B cell (primary cell): ENCODE results near the gene ARHGAP35. TPM values are rescaled to one million over a fixed set of nuclear protein-coding genes. Genes with fewer than 3 reads are reported as not detected.

Source experiments
- ATAC-seq: fragments of 200-7000 bp; cut with Tn5 transposase; one replicate; pipeline ENCODE4 v1.10.0; 2021; ENCODE audit warnings: low read depth, mild to moderate bottlenecking, moderate number of reproducible peaks, moderate library complexity
- CTCF ChIA-PET: fragments of 350-600 bp; sonication (Branson Sonifier 250); formaldehyde crosslinking; loops from one replicate; lab custom pipeline; 2021; ENCODE audit warnings: antibody characterized with exemption, inconsistent platforms; lab: Charles Lee
- POLR2A ChIA-PET: fragments of 350-600 bp; sonication (Branson Sonifier 250); formaldehyde crosslinking; loops from one replicate; lab custom pipeline; 2021; ENCODE audit warnings: antibody characterized with exemption; lab: Charles Lee
- DNase-seq: peaks from one replicate; pipeline ENCODE4 v3.0.0; 2013
- H2AFZ ChIP-seq: 2 replicates; pipeline ENCODE4 v1.6.1; 2012; ENCODE audit warnings: mild to moderate bottlenecking, low read depth, low read length; ENCODE audit not compliant: insufficient read depth, poor library complexity, severe bottlenecking
- H3K27ac ChIP-seq, 2 donors: 1 replicate in 1 of 2; 2 replicates in 1 of 2; pipeline ENCODE4 v1.5.1; 2012 to 2013; ENCODE audit warnings: low read length in 2 of 2, mild to moderate bottlenecking in 2 of 2, moderate library complexity in 1 of 2
- H3K27me3 ChIP-seq, 4 experiments: fragments of 200-600 bp in 1 of 4; sonication (generic) in 1 of 4; replicated peaks in 1 of 4; 1 replicate in 2 of 4; 2 replicates in 2 of 4; pipeline versions ENCODE4 v1.6.1 to v1.7.0; 2013 to 2016; ENCODE audit warnings: low read length in 3 of 4, mild to moderate bottlenecking in 2 of 4, mixed read lengths in 1 of 4, moderate library complexity in 1 of 4; ENCODE audit not compliant: insufficient read depth in 4 of 4, control insufficient read depth in 3 of 4; ENCODE audit errors: control extremely low read depth in 1 of 4
- H3K36me3 ChIP-seq, 2 experiments: replicated peaks in 1 of 2; 1 replicate in 1 of 2; 2 replicates in 1 of 2; pipeline versions ENCODE4 v1.6.1 to v1.7.1; 2013; ENCODE audit warnings: low read length in 1 of 2; ENCODE audit not compliant: insufficient read depth in 2 of 2, control insufficient read depth in 1 of 2; ENCODE audit errors: control extremely low read depth in 1 of 2, extremely low read depth in 1 of 2
- H3K4me1 ChIP-seq, 2 donors: fragments of 200-600 bp in 1 of 2; sonication (generic) in 1 of 2; 1 replicate in 1 of 2; 2 replicates in 1 of 2; pipeline versions ENCODE4 v1.5.1 to v1.6.1; 2013 to 2017; ENCODE audit warnings: low read length in 2 of 2; ENCODE audit not compliant: control insufficient read depth in 2 of 2, insufficient read depth in 2 of 2
- H3K4me2 ChIP-seq: replicated peaks from 2 replicates; pipeline ENCODE3; 2012; ENCODE audit warnings: mild to moderate bottlenecking, low read depth, low read length; ENCODE audit not compliant: poor library complexity, severe bottlenecking
- H3K4me3 ChIP-seq, 5 experiments: fragments of 200-600 bp in 1 of 5; sonication (generic) in 1 of 5; 1 replicate in 3 of 5; 2 replicates in 2 of 5; pipeline versions ENCODE4 v1.5.1 to v1.7.0; 2011 to 2016; ENCODE audit warnings: low read length in 4 of 5, mild to moderate bottlenecking in 4 of 5, low read depth in 2 of 5, control low read depth in 1 of 5, moderate library complexity in 1 of 5; ENCODE audit not compliant: insufficient read depth in 1 of 5; ENCODE audit errors: control extremely low read depth in 1 of 5, extremely low read depth in 1 of 5
- H3K79me2 ChIP-seq: fragments of 200-600 bp; sonication (generic); one replicate; pipeline ENCODE4 v1.6.0; 2016; ENCODE audit warnings: low read length; ENCODE audit not compliant: control insufficient read depth, insufficient read depth
- H3K9ac ChIP-seq: fragments of 200-600 bp; sonication (generic); 2 replicates; pipeline ENCODE4 v1.6.1; 2017; ENCODE audit warnings: mild to moderate bottlenecking, low read length, moderate library complexity
- H3K9me3 ChIP-seq, 3 donors: one replicate each; pipeline versions ENCODE4 v1.6.1 to v1.7.1; 2013; ENCODE audit warnings: low read length in 2 of 3; ENCODE audit not compliant: control insufficient read depth in 2 of 3, insufficient read depth in 1 of 3; ENCODE audit errors: control extremely low read depth in 1 of 3
- H4K20me1 ChIP-seq: 2 replicates; pipeline ENCODE4 v1.6.0; 2012; ENCODE audit warnings: mild to moderate bottlenecking, low read length; ENCODE audit not compliant: insufficient read depth, control insufficient read depth, poor library complexity, severe bottlenecking
- H3K27ac Mint-ChIP-seq: one replicate; pipeline ENCODE4 v1.8.0; 2021; ENCODE audit warnings: mixed read lengths
- H3K27me3 Mint-ChIP-seq: one replicate; pipeline ENCODE4 v1.8.0; 2021; ENCODE audit warnings: mixed read lengths
- H3K4me1 Mint-ChIP-seq: one replicate; pipeline ENCODE4 v1.8.0; 2021; ENCODE audit warnings: mixed read lengths
- H3K4me3 Mint-ChIP-seq: one replicate; pipeline ENCODE4 v1.8.0; 2021; ENCODE audit warnings: mixed read lengths
- H3K9me3 Mint-ChIP-seq: one replicate; pipeline ENCODE4 v1.8.0; 2022; ENCODE audit warnings: mixed read lengths; ENCODE audit not compliant: insufficient read depth
- EZH2 ChIP-seq: IDR thresholded peaks from 2 replicates; pipeline ENCODE4 v1.6.1; 2012; ENCODE audit warnings: borderline replicate concordance, low read depth, mild to moderate bottlenecking, moderate library complexity, low read length; ENCODE audit not compliant: insufficient read depth, poor library complexity, severe bottlenecking
- WGBS: methylation state at CpG from one replicate; pipeline ENCODE4 v1.1.5; 2013; ENCODE audit warnings: missing lambda C conversion rate; ENCODE audit not compliant: insufficient coverage; 5-methylcytosine and 5-hydroxymethylcytosine counted together
- intact Hi-C: fragments of 100-400 bp; cut with micrococcal nuclease; formaldehyde crosslinking; loops from one replicate; pipeline ENCODE4 v1.10.0; 2022
- polyA plus RNA-seq: library from polyadenylated mRNA; depleted of rRNA; stranded (reverse); fragments of >200 nt; gene quantifications from 2 replicates; pipeline ENCODE4 v1.2.3, GENCODE V29; 2012
- total RNA-seq, 2 donors: library from RNA; stranded (reverse); fragments of 120-200 nt in 1 of 2; gene quantifications; 1 replicate in 1 of 2; 2 replicates in 1 of 2; pipeline versions ENCODE4 v1.2.3 to v1.2.4, GENCODE V29; 2013 to 2022
- TF ChIP-seq, protein P1 (sequence below): fragments of 200-600 bp; IDR thresholded peaks from one replicate; pipeline ENCODE4 v1.8.0; 2022; ENCODE audit warnings: antibody characterized with exemption, mild to moderate bottlenecking

Gene ARHGAP35
- total and polyA plus RNA-seq, 2 donors (not counting 1 experiment from before 2014, with no cell fraction given) = 9.6 to 31.3 TPM

GRCh38 chr19:46862503-46862834 lies 1.7 kb downstream of the ARHGAP35 start:
- peaks cover 0 to 5% (median 0%) of the 10 kb centered on the region in 3 donors for H3K9me3 ChIP-seq
- ChIA-PET POLR2A (interaction anchor here (0.6 kb wide), 1 partner anchor 17 kb away, joined by 3 read pairs; no protein-coding TSS in a partner anchor), CTCF (interaction anchor here (0.7 to 1.3 kb wide), 3 partner anchors 17 to 421 kb away, joined by 3 to 4 read pairs (median 3); no protein-coding TSS in a partner anchor)
- peaks cover 26 to 30% of the 10 kb centered on the region in 2 donors for H3K4me1 ChIP-seq
- 59% methylated on average over 9 of the region's 9 CpGs for WGBS
- Mint-ChIP-seq H3K9me3 (peaks cover 2% of the 10 kb centered on the region), H3K4me1 (peaks cover 27% of the 10 kb centered on the region), H3K27me3 (no peaks in the 10 kb centered on the region), H3K27ac (no peak overlapping the region), H3K4me3 (no peak overlapping the region)
- intact Hi-C loops = loop anchor here (5.0 to 10.0 kb wide), 2 partner anchors 270 to 392 kb away; partner anchors contain the start of genes CCDC9 and SAE1
- H3K79me2 ChIP-seq = peaks cover 56% of the 10 kb centered on the region
- DNase-seq (no peak), ATAC-seq (no peak)
- H4K20me1 ChIP-seq = peaks cover 27% of the 10 kb centered on the region
- TF ChIP-seq, protein P1, sequence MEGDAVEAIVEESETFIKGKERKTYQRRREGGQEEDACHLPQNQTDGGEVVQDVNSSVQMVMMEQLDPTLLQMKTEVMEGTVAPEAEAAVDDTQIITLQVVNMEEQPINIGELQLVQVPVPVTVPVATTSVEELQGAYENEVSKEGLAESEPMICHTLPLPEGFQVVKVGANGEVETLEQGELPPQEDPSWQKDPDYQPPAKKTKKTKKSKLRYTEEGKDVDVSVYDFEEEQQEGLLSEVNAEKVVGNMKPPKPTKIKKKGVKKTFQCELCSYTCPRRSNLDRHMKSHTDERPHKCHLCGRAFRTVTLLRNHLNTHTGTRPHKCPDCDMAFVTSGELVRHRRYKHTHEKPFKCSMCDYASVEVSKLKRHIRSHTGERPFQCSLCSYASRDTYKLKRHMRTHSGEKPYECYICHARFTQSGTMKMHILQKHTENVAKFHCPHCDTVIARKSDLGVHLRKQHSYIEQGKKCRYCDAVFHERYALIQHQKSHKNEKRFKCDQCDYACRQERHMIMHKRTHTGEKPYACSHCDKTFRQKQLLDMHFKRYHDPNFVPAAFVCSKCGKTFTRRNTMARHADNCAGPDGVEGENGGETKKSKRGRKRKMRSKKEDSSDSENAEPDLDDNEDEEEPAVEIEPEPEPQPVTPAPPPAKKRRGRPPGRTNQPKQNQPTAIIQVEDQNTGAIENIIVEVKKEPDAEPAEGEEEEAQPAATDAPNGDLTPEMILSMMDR = no peak
- no peak for TF ChIP-seq EZH2
- H2AFZ ChIP-seq = peak overlapping the region; percentile 64
- H3K36me3 ChIP-seq = no peaks in the 10 kb centered on the region
- H3K9ac ChIP-seq = peak overlapping the region; percentile 64
- peak overlapping the region; percentile 90 for H3K4me2 ChIP-seq
- H3K27me3 ChIP-seq = no peaks in the 10 kb centered on the region
- no peak overlapping the region for H3K27ac ChIP-seq
- peak overlapping the region in 3 of 5 experiments; percentile 77 to 79 (median 77) for H3K4me3 ChIP-seq

DNA sequence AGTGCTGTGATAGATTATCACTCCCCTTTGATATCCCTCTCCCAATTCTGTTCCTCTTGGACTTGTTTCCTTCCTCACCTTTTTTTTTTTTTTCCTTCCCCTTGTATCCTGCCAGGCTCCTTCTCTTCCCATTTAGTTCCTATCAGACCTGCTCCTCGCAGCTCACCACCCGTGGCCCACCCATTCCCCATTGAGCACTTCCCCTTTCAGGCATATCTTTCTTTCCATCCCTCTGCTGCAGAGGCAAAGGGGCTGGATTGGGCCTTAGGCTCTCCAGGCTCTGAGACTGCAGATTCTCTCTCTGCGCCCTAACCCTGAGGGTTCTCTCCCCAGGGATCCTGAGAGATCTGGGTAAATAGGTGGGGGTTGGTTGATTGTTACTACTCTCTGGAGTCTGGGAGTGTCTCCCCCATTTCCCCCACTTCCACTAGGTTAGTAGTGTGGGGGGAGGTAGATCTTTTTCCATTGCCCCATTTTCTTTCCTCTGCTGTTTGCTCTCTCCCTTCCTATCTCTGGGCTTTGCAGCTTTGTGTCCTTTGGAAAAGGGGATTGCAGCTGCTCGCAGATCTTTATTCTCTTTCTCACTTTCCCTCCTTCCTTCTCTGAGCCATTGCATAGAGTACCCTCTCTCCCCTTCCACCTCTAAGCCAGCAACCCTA lies 2.3 kb downstream of the ARHGAP35 start:
- peaks cover 26 to 30% of the 10 kb centered on the region in 2 donors for H3K4me1 ChIP-seq
- DNase-seq = no peak

More for the DNA sequence above, 2.3 kb downstream of the ARHGAP35 start:
- peaks cover 0 to 5% (median 0%) of the 10 kb centered on the region in 3 donors for H3K9me3 ChIP-seq
- Mint-ChIP-seq H3K27me3 (no peaks in the 10 kb centered on the region), H3K27ac (no peak overlapping the region), H3K4me1 (peaks cover 31% of the 10 kb centered on the region), H3K4me3 (no peak overlapping the region), H3K9me3 (peaks cover 2% of the 10 kb centered on the region)
- H3K36me3 ChIP-seq = no peaks in the 10 kb centered on the region
- peak overlapping the region; percentile 64 for H3K9ac ChIP-seq
- no peaks in the 10 kb centered on the region for H3K27me3 ChIP-seq
- ChIA-PET CTCF (interaction anchor here (1.3 to 1.4 kb wide), 2 partner anchors 17 to 150 kb away, joined by 3 to 4 read pairs; no protein-coding TSS in a partner anchor), POLR2A (interaction anchor here (0.6 kb wide), 3 partner anchors 16 to 265 kb away, joined by 3 to 4 read pairs (median 4); no protein-coding TSS in a partner anchor)
- ATAC-seq = no peak
- H3K4me3 ChIP-seq = no peak overlapping the region
- H3K4me2 ChIP-seq = peak overlapping the region; percentile 90
- peaks cover 62% of the 10 kb centered on the region for H3K79me2 ChIP-seq
- intact Hi-C loops = loop anchor here (5.0 to 10.0 kb wide), 2 partner anchors 269 to 392 kb away; partner anchors contain the start of genes CCDC9 and SAE1
- H3K27ac ChIP-seq = no peak overlapping the region
- peaks cover 27% of the 10 kb centered on the region for H4K20me1 ChIP-seq
- TF ChIP-seq EZH2 = no peak
- TF ChIP-seq, protein P1 = no peak
- H2AFZ ChIP-seq = no peak overlapping the region
- 31% methylated on average over 2 of the region's 4 CpGs for WGBS
